Tibial nerve (tissue), 4 donors: Measurements from ENCODE around the gene FOXK2. TPM values are rescaled to one million over a fixed set of nuclear protein-coding genes. Genes with fewer than 3 reads are reported as not detected.

Experiments used
- DNase-seq, 2 donors: peaks; one replicate each; pipeline ENCODE4 v3.0.0-alpha.2; 2019; ENCODE audit warnings: low spot score in 2 of 2
- H3K27ac ChIP-seq, 4 donors: fragments of 200-600 bp; sonication (generic) in 3 of 4; one replicate each; pipeline ENCODE4 v1.5.1; 2017 to 2019; ENCODE audit warnings: mild to moderate bottlenecking in 1 of 4
- H3K27me3 ChIP-seq, 2 donors: fragments of 200-600 bp; sonication (generic) in 1 of 2; one replicate each; pipeline versions ENCODE4 v1.5.1 to v1.6.0; 2017 to 2019
- H3K36me3 ChIP-seq, 3 donors: fragments of 200-600 bp; sonication (generic); one replicate each; pipeline ENCODE4 v1.5.1; 2018 to 2019
- H3K4me1 ChIP-seq, 4 donors: fragments of 200-600 bp; sonication (generic) in 3 of 4; one replicate each; pipeline ENCODE4 v1.5.1; 2017 to 2019
- H3K4me3 ChIP-seq, 4 donors: fragments of 200-600 bp; sonication (generic) in 3 of 4; one replicate each; pipeline ENCODE4 v1.5.1; 2017 to 2019; ENCODE audit warnings: mild to moderate bottlenecking in 1 of 4, moderate library complexity in 1 of 4
- H3K9me3 ChIP-seq, 4 donors: fragments of 200-600 bp; sonication (generic) in 3 of 4; one replicate each; pipeline ENCODE4 v1.5.1; 2017 to 2019
- CTCF ChIP-seq, 5 experiments: fragments of 200-600 bp in 3 of 5; fragments of 450-650 bp in 2 of 5; sonication (generic) in 3 of 5; IDR thresholded peaks; one replicate each; pipeline ENCODE4 v1.5.1; 2016 to 2019; ENCODE audit warnings: antibody characterized with exemption in 5 of 5, mild to moderate bottlenecking in 3 of 5, moderate library complexity in 2 of 5
- EP300 ChIP-seq, 2 donors: sonication (generic); formaldehyde crosslinking; IDR thresholded peaks; one replicate each; pipeline ENCODE4 v1.6.1; 2017; ENCODE audit warnings: antibody characterized with exemption in 2 of 2, mild to moderate bottlenecking in 1 of 2
- POLR2A ChIP-seq, 2 donors: fragments of 450-650 bp; IDR thresholded peaks; one replicate each; pipeline ENCODE4 v1.6.1; 2017; ENCODE audit warnings: antibody characterized with exemption in 2 of 2, mild to moderate bottlenecking in 2 of 2, moderate library complexity in 2 of 2
- WGBS, 2 donors: methylation state at CpG; one replicate each; pipeline ENCODE4 v1.1.5; 2018; 5-methylcytosine and 5-hydroxymethylcytosine counted together
- total RNA-seq, 4 donors: library from RNA; depleted of rRNA; stranded (reverse); fragments of >200 nt; gene quantifications; one replicate each; pipeline ENCODE4 v1.1.0, GENCODE V29; 2016

The FOXK2 gene
- total RNA-seq, 4 donors from 2014 or later: 29.6 to 65.4 (median 33.3) TPM

DNA sequence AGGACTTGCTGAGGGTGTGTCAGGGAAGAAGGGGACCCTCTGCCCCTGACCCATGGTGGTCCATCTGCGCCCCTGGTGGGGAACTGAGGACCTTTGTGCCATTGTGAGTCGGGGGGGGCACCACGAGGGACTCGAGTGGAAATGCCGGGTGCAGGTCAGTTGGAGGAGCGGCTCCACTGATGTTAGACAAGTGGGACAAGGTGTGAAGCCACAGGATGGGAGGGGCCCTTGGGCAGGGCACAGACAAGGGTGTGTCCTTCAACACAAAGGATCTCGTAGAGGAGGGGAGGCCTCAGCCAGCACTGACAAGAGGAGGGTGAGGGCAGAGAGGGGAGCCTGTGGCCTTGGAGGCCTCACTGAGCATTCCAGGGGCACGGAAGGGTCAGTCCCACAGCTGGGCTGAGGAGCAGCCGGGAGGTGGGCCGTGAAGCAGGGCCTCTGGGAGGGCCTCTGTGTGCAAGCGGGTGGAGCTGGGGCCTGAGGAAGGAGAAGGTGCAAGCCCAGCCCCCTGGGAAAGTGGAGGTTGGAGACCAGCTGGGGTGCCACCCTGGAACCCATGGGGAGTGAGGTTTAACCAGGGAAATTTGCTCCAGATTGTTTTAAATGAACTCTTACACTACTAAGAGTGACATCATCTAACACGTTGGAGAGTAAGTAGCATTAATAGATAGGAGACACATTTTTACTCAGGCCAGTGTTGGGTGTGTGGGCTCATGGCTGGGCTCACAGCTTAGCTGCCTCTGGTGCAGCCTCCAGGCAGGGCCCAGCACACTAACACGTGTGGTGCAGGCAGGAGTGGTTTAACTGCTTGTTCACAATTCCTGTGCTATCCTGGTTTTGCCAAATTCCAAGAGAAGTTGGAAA, 33.1 kb upstream of the FOXK2 start:
- TF ChIP-seq CTCF (IDR thresholded peaks at IDR 0.05): no peak
- no peak for TF ChIP-seq EP300 (IDR thresholded peaks at IDR 0.05)
- no peak for TF ChIP-seq POLR2A (IDR thresholded peaks at IDR 0.05)
- Histone ChIP-seq H3K4me3 (no peak overlapping the region), H3K9me3 (no peaks in the 10 kb centered on the region), H3K27ac (peak overlapping the region in 2 of 4 donors; percentile 8 to 43), H3K36me3 (peaks cover 7 to 82% (median 16%) of the 10 kb centered on the region in 3 donors), H3K27me3 (no peaks in the 10 kb centered on the region), H3K4me1 (peaks cover 0 to 15% (median 0%) of the 10 kb centered on the region in 4 donors)
- WGBS, 2 donors: 63 to 70% methylated on average over 13 of the region's 13 CpGs
- DNase-seq: no peak

DNA sequence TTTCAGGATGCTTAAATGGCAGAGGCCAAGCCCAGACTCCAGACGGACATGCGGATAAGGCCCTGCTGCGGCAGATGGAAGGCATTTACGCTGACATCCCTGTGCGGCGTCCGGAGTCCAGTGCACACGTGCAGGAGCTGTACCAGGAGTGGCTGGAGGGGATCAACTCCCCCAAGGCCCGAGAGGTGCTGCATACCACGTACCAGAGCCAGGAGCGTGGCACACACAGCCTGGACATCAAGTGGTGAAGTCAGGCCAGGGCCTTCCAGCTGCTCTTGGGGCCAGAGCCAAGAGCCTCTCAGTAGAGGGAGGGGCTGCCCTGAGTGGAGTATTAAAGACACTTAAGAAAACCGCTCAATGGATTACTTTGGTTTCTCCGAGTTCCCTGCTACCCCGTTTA, 31.6 kb upstream of the FOXK2 start:
- H3K27me3 ChIP-seq: no peaks in the 10 kb centered on the region
- H3K4me3 ChIP-seq: no peak overlapping the region
- H3K27ac ChIP-seq: no peak overlapping the region
- WGBS, 2 donors: 83 to 85% methylated on average over 9 to 14 of the region's 14 CpGs
- TF ChIP-seq POLR2A (IDR thresholded peaks at IDR 0.05) (no peak), CTCF (IDR thresholded peaks at IDR 0.05) (no peak), EP300 (IDR thresholded peaks at IDR 0.05) (no peak)
- H3K36me3 ChIP-seq: peaks cover 7 to 67% (median 12%) of the 10 kb centered on the region in 3 donors
- no peaks in the 10 kb centered on the region for H3K9me3 ChIP-seq
- H3K4me1 ChIP-seq: peaks cover 0 to 15% (median 0%) of the 10 kb centered on the region in 4 donors
- no peak for DNase-seq

- H3K9me3 ChIP-seq: no peaks in the 10 kb centered on the region
- H3K27ac ChIP-seq: peak overlapping the region; percentile 11 to 77 (median 52)
- peaks cover 7 to 55% (median 12%) of the 10 kb centered on the region in 3 donors for H3K36me3 ChIP-seq
- H3K4me3 ChIP-seq: no peak overlapping the region
- no peaks in the 10 kb centered on the region for H3K27me3 ChIP-seq
- TF ChIP-seq CTCF (IDR thresholded peaks at IDR 0.05) (no peak), EP300 (IDR thresholded peaks at IDR 0.05) (no peak), POLR2A (IDR thresholded peaks at IDR 0.05) (no peak)
- WGBS, 2 donors: 42 to 64% methylated on average over 7 to 8 of the region's 8 CpGs
- H3K4me1 ChIP-seq: peaks cover 0 to 21% (median under 1%) of the 10 kb centered on the region in 4 donors
- DNase-seq: peak in 1 of 2 donors; percentile 32
Measured at GRCh38 chr17:82489117-82489516, 30.4 kb upstream of the FOXK2 start.

DNA sequence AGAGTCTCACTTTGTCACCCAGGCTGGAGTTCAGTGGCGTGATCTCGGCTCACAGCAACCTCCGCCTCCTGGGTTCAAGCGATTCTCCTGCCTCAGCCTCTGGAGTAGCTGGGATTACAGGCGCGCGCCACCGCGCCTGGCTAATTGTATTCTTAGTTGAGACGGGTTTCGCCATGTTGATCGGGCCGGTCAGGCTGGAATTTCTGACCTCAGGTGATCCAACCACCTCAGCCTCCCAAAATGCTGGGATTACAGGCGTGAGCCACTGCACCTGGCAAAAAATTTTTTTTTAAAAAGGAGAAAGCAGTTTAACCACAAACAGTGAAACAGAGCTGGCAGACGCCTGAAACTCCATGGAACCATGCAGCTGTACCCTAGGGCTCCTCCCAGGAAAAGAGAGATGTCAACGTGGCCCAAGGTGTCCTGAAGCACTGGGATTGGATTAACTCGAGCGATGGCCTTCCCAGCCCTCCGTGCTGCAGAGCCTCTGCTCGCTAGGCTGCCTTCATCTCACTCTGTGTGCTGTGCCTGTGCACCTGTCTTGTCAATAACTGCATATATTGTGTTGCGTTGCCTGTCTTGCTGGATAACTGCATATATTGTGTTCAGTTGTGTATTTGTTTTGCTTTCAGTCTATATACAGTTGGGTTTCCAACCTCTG, 29.6 kb upstream of the FOXK2 start:
- H3K36me3 ChIP-seq: peaks cover 3 to 46% (median 12%) of the 10 kb centered on the region in 3 donors
- TF ChIP-seq POLR2A (IDR thresholded peaks at IDR 0.05) (no peak), EP300 (IDR thresholded peaks at IDR 0.05) (no peak), CTCF (IDR thresholded peaks at IDR 0.05) (no peak)
- no peak overlapping the region for H3K4me3 ChIP-seq
- no peaks in the 10 kb centered on the region for H3K27me3 ChIP-seq
- 90 to 91% methylated on average over 21 of the region's 21 CpGs for WGBS, 2 donors
- no peak for DNase-seq
- H3K9me3 ChIP-seq: no peaks in the 10 kb centered on the region
- peak overlapping the region in 2 of 4 donors; percentile 68 to 77 for H3K27ac ChIP-seq
- peaks cover 0 to 26% (median 3%) of the 10 kb centered on the region in 4 donors for H3K4me1 ChIP-seq
